HG03378 (cell line): ENCODE measurements around the gene SLC19A1.

Experiments used
- ATAC-seq: cut with Tn5 transposase; IDR thresholded peaks from one replicate; pipeline ENCODE4 v1.9.1; 2021; ENCODE audit warnings: mild to moderate bottlenecking, moderate library complexity; ENCODE audit not compliant: unreplicated experiment

The SLC19A1 gene

DNA sequence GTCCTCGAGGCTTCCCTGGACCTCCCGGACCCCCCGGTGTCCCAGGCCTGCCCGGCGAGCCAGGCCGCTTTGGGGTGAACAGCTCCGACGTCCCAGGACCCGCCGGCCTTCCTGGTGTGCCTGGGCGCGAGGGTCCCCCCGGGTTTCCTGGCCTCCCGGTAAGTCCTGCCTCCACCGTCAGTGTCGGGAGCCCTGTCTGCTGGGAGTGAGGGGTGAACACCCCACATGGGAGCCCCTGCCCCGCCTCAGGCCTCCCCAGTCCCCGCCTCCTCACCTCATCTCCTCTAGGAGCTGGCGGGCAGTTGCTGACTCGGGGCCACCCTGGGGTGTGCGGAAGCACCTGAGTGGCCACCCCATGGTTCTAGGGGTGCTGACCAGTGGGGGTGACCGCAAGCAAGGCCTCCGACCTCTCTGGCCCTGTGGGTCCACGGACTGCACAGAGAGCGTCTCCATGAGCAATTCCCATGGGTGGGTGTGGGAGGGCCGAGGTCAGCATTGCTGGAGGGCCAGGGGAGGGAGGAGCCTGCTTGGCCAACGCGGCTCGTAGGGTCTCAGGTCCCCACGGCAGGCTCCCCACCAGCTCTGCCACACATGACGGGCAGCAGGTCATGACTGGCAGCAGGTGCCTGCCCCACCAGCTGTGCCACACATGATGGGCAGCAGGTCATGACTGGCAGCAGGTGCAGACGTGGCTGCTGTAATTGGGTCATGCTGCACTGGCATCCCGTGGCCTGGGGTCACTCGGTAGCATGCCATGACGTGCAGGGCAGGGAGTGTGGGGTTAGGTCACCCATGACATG lies 61.3 kb downstream of the SLC19A1 start:
- no peak for ATAC-seq

DNA sequence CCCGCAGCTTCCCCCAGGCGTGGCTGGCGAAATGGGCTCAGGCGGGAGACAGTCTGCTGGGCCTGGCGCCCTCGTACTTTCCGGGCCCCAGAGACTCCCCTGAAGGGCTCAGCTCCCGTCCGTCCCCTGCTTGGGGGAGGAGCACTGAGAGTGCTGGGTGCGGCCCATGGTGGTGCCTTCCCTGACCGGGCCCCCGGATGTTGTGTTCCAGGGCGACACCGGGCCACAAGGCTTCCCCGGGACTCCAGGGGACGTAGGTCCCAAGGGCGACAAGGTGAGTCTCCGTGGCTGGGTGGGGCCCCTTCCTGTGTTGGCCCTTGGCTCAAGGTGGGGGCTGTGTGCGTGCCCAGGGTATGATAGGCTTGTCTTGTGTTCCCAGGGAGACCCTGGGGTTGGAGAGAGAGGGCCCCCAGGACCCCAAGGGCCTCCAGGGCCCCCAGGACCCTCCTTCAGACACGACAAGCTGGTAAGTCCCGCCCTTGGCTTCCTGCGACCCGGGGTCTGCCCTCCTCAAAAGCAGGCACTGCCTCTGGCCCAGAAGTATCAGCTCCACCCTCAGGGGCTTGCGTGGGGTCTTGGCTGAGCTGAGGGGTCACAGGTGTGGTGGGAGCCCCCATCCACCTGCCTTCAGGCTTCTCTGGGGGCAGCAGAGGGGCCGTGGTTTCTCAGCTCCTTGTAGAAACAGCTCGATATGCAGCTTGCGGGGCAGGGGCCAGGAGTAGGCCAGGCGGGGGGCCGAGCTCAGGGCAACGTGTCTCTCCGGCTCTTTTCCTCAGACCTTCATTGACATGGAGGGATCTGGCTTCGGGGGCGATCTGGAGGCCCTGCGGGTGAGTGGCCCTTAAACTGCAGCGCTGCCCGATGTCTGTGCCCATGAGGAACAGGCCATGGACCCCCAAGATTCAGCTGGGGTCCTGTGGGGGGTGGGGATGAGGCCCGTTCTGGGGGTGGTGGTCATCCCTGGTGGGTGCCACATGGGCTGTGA lies 62.3 kb downstream of the SLC19A1 start:
- ATAC-seq: no peak

DNA sequence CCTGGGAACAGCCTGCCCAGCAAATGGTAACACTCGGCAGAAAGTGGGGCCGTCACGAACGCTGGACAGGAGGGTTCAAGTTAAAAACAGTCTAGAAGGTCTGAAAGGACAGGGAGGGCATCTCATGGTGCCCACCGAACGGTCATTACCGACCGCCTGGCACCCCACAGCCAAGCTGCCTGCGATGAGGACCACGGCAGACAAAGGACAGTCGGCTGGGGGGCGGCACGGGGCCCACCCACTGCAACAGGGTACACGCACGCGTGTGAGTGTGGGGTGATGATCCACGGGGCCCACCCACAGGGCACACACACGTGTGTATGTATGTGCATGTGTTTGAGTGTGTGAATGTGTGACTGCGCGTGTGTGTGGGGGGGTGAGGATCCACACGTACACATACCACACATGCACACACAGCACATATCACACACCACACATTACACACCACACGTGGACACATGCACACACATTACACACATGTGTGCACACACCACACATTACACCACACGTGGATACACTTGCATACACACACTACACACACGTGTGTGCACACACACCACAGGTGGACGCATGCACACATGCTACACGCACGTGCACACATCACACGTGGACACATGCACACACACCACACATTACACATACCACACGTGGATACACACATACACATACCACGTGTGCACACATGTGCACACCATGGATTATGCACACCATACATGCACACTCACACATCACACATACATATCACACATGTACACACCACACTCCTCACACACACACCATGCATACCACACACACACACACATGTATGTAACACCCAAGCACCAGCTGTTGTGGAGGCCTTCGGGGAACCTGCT lies 63.2 kb downstream of the SLC19A1 start:
- ATAC-seq: no peak

DNA sequence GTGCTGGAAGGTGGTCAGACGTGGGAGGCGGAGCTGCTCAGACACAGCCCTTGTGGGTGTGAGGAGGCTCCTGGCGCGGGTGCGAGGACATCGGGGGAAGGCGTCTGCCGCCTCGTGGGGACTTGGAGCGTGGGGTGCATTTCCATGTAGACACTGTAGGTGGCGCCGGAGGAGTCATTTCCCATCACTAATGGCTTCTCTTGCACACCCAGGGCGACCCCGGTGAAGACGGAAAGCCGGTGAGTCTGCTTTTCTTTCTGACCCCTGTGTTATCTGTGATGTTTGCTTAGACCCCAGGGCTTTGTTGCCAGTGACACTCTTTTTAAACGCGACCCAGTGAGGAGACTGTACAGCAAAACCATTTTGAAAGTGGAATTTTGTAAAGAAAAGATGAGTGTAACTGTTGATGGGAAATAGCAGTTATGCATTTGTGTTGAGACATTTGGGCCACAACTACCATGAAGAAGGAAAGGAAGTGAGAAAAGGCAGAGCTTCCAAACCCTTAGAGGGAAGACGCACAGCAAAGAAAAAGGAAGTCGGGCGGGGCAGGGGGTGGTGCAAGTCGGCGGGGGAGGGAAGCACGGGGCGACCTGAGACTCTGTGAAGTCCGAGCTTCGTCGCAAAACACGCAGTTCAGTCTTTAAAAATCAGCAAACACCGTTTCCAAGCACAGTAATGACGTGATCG lies 64.0 kb downstream of the SLC19A1 start:
- no peak for ATAC-seq

DNA sequence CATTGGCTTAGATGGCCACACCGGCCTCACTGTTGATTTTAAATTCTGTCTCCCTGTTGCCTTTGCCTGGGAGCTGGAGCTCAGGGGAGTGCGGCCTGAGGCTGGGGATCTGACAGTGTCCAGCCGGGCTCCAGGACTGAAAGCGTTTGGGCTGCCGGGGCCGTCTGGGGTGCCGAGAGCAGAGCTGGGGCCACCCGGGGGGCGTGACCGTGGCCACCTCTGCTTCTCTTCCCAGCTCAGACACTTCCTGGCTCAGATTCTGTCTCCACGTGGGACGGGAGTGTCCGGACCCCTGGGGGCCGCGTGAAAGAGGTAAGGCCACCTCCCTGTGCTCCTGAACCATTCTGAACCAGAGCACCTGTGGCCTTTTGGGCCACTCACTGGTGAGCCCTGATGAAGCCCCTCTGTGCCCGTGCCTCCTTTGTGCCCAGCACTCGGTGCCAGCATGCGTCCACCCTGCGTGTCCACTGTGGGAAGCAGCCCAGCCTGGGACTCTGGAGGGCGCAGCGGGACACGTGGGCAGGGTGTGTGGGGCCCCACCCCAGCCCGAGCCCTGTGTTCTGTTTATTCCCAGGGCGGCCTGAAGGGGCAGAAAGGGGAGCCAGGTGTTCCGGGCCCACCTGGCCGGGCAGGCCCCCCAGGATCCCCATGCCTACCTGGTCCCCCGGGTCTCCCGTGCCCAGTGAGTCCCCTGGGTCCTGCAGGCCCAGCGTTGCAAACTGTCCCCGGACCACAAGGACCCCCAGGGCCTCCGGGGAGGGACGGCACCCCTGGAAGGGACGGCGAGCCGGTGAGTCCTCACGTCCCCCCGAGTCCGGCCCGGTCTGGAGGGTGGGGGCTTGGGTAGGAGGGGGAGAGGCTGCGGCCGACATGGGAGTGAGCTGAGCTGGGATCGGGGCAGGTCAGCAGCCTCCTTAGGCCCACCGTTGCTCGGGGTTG lies 64.8 kb downstream of the SLC19A1 start:
- no peak for ATAC-seq

DNA sequence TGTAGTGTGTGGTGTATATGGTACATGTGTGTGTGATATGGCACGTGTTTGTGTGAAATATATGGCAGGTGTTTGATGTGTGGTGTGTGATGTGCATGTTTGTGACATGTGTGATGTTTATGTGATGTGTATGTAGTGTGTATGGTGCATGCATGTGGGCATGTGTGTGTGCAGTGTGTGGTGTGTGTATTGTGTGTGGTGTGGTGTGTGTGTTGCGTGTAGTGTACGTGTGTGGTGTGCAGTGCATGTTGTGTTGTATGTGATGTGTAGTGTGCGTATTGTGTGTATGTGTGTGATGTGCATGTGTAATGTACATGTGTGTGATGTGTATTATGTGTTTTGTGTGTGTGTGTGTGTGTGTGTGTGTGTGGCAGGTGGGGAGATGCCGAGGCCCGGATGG lies 65.7 kb downstream of the SLC19A1 start:
- ATAC-seq: no peak

DNA sequence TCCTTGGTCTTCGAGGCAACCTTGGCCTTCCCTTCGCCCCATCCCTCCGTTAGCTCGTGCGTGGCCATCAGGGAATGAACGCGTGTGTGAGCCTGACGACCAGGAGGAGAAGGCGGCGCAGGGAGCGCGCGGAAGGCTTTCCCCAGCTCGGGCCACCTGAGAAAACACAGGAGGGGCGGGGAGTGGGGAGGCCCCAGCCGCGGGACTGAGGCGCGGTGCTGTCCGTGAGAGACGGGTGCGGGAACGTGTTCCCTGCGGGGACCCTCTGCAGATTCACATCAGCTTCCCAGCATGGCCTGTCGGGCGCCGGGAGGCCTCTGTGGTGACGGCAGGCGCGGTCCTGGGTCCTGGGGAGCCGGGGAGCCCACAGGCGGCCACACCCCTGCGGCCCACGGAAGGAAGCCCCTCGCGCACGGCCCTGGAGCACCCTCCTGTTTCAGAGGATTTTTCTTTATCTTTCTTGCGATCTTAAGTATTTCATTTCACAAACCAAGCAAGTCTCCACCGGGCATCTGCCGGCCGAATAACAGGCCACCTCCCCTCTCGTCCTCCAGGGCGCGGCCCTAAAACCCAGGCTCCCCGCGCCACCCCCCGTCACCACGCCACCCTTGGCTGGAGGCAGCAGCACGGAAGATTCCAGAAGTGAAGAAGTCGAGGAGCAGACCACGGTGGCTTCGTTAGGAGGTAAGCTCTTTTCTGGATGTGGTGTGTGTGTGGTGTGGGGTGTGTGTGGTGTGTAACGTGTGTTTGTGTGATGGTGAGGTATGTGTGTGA lies 66.3 kb downstream of the SLC19A1 start:
- ATAC-seq: no peak

DNA sequence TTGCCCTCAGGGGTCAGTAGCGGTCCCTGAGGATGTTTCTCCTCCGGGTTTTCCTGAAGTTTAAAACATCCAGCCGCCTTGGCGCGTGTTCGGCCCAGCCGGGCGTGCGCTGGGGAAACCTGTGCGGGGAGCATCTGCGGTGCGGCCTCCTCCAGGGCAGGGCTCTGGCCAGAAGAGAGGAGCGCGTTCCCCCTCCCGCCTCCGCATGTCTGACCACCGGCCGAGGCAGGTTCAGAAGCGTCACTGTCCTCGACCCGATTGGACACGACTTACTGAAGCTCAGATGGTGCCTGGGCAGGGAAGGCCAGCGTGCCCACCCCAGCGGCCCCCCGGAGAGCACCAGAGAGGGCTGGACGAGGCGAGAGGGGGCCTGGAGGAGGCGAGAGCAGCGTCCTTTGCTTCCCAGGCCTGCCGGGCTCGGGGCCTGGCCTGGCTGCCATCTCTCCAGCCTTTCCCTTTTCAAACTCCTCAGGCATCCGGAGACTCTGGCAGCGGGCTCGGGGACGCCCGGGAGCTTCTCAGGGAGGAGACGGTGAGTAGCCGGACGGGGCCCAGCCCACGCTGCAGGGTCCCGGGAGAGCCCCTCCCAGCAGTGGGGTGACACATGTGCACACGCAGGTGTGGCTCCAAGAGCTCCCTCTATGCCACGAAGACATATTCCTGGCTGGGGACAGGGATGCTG lies 67.1 kb downstream of the SLC19A1 start:
- ATAC-seq: no peak

DNA sequence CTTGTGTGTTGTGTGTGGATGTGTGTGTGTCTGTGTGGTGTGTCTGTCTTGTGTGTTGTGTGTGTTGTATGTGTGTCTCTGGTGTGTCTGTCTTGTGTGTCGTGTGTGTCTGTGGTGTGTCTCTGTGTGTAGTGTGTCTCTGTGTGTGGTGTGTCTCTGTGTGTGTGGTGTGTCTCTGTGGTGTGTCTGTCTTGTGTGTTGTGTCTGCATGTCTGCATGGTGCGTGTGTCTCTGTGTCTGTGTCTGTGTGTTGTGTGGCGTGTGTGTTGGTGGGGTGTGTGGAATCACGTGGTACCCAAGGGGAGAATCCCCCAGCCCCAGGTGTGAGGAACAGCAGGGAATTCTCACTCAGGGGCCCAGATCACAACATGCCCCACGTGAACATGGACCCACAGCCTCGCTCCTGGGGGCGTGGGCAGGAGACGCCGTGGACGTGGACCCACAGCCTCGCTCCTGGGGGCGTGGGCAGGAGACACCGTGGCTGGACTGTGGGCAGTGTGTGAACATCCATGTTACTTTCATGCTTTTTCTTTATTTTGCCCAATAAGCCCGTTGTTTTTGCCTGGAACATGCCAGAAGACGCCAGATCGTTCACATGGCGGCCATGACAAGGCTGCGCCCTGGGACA lies 67.8 kb downstream of the SLC19A1 start:
- no peak for ATAC-seq

DNA sequence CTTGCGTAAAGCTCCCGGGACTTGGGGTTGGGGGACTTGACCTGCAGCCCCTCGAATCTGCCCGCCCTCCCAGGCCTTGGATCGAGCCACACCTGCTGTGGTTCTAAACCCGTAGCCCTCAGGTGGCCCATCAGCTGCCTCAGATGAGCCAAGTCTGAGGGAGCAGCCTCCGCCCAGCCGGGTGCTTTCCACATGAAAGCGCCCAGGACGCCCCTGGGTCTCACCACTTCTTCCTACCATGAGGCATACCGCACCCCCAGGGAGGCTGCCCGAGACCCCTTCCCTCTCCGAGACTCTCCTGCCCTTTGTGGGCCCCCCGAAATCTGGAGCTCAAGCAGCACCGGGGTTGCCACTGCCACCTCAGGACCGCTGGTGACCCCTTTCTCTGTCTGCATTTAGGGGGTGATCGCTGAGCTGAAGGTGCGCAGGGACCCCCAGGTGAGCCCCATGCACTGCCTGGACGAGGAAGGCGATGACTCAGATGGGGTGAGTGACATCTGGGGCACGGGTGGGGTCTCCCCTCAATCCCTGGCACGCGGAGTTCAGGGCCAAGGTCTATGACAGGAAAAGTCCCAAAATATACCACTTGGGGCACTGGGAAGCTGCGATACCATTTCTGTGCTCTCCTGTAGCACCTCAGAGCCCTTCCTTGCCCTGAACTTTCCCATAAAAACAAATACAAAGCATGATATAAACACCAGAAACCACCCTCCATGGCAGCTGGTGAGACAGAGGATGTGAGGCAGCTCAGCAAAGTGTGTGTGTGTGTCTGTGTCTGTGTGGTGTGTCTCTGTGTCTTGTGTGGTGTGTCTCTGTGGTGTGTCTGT lies 68.5 kb downstream of the SLC19A1 start:
- no peak for ATAC-seq

DNA sequence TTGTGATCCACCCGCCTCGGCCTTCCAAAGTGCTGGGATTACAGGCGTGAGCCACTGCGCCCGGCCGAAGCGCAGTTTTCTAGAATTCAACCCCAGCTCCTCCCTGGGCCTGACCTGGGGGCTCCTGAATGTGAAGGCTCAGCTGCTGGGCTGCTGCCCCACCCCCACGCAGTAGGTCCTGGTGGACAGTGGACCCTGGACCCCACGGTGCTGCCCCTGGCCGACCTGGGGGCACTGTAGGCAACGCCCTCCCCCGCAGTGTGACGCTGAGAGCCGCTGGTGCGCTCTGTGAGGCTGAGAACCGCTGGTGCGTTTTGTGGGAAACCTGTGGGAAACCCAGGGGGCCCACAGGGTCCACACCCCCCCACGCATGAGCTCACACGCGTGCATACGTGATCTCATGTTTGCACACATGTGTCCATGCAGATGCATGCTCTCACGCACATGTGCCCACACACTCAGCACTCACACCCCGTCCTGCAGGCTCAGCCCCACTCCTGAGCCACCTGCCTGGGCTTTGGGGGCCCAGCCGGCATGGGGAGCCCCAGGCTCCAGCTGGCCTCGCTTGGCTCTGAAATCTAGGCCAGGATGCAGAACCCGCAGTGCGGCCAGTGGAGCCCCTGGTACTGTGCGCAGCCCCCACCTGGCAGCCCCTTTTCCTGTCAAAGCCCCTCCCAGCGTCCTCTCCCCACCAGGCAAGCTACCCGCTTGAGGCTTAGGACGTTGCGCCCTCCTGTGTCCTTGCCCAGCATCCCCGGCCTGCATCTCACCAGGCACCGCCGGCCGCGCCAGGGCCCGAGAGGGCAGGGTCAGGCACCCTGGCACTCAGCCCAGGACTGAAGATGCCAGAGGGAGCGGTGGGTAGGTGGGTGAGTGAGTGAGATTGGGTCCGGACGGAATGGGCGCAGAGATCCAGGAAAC lies 69.5 kb downstream of the SLC19A1 start:
- ATAC-seq: no peak

DNA sequence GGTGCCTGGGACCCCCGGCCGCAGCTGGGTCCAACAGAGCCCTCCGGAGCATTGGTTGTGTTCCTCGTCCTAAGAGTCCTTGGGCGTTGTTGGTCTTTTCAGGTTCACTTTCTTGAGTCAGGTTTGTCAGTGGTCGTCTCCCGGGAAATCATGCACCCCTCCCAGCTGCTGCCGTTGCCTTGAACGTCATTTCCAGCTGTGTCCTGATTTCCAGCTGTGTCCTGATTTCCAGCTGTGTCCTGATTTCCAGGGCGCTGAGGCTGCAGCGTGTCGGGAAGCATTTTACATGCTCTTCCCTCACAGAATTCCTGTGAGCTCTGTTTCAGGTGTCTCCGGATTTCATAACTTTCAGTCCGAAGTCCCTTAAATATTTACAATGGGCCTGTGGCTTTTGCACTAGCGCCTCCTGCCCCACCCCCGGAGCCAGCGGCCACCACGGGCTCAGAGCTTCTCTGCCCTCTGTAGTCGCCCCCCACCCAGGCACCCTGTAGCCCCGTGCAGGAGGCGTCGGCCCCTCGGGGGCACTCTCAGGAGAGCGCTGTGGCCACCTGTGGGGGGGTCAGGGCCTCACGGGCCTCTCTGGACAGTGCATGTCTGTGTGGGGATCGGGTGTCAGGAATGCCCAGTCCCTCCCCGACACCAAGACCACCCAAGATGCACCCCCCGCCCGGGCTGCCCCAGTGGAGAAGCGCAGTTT lies 70.6 kb downstream of the SLC19A1 start:
- no peak for ATAC-seq

DNA sequence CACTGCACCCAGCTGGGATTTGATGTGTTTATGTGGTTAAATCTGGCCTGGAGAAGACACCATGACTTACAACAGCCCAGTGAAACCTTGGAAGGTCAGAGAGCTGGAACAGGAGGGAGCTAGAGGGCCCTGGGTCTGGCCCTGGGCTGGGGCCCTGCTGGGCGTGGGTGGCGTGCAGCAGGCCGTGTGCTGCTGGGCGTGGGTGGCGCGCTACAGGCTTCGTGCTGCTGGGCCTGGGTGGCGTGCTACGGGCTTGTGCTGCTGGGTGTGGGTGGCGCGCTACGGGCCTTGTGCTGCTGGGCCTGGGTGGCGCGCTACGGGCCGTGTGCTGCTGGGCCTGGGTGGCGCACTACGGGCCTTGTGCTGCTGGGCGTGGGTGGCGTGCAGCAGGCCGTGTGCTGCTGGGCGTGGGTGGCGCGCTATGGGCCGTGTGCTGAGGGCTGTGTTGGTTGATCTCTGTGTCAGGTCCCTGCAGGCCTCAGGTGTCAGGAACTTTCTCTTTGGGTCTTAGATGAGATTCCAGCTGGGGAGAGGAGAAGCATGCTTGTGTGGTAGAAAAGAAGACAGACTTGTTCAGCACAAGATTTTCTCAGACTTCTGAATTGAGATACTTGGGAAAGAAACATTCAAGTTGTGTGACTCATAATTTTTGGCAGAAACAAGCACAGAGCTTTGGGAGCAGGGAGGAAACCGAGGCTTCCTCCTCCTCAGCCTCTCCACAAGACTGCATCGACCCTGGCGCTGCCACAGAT lies 71.3 kb downstream of the SLC19A1 start:
- ATAC-seq: no peak

DNA sequence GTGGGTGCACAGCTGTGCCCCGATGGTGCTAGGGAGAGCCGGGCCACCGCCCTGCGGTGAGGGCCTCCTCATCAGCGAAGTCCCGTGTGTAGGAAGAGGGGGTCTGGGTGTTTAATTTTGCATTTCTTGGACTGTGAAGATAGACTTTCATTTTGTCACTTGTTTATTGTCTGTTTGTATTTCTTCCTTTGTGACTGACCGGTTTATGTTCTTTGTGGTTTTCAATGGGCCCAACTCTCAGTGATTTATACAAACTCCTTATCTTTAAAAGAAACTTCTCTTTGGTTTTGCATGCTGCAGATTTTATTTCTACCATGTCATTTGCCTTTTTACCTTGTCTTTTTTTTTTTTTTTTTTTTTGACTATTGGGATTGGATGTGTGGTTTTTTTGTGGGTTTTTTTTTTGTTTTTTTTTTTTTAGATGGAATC lies 72.1 kb downstream of the SLC19A1 start:
- no peak for ATAC-seq
